GM12872 (cell line): Measurements from ENCODE around the gene PLEKHO1.

Experiments used
- TF ChIP-seq, protein P1 (sequence below): IDR thresholded peaks from 3 replicates; pipeline ENCODE4 v1.5.1; 2011; ENCODE audit warnings: low read depth, mild to moderate bottlenecking, low read length, moderate library complexity; ENCODE audit not compliant: insufficient read depth

The PLEKHO1 gene

GRCh38 chr1:150118716-150119115 is 31.0 kb upstream of the PLEKHO1 start:
- TF ChIP-seq, protein P1, sequence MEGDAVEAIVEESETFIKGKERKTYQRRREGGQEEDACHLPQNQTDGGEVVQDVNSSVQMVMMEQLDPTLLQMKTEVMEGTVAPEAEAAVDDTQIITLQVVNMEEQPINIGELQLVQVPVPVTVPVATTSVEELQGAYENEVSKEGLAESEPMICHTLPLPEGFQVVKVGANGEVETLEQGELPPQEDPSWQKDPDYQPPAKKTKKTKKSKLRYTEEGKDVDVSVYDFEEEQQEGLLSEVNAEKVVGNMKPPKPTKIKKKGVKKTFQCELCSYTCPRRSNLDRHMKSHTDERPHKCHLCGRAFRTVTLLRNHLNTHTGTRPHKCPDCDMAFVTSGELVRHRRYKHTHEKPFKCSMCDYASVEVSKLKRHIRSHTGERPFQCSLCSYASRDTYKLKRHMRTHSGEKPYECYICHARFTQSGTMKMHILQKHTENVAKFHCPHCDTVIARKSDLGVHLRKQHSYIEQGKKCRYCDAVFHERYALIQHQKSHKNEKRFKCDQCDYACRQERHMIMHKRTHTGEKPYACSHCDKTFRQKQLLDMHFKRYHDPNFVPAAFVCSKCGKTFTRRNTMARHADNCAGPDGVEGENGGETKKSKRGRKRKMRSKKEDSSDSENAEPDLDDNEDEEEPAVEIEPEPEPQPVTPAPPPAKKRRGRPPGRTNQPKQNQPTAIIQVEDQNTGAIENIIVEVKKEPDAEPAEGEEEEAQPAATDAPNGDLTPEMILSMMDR, result no peak

DNA sequence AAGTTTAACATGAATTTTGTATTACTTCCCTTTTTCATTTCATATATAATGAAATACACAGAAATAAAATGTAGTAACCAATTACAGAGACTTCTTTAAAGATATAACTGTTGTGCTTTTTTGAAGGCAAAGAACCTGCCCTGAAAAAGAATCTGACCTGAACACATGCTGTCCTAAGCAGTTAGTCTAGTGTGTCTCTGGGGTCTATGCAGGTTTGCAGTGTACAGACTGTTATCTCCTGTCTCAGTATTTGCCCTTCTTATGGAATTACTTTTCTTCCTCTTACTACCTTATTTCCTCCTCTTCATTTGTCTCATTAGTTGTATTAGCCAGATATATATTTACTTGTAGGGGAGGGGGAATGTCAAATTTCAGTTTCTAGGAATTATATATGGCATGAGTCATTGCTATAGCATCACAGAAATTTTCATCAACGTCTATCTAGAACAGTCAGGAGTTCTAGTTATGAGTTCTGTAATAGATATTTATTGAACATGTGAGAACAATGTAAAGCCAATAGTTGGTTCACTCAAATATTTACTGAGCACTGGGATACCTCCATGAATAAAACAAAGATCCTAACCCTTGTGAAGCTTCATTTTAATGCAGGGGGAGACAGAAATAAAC is 28.4 kb upstream of the PLEKHO1 start:
- TF ChIP-seq, protein P1, result no peak

DNA sequence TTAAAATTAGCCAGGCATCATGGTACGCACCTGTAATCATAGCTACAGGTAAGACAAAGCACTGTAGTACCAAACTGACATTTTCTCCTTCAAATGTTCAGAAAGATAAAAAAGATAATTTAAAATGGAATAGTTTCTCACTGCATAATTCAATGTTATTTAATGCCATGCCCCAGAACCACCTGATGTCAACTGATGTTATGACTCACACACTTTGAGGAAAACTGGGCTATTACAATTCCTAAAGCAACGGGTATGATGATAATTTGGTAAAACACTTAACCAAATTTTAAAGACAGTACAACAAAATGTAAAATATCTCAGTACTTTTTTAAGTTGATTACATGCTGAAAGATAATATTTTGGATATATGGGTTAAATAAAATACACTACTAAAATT is 22.9 kb upstream of the PLEKHO1 start:
- TF ChIP-seq, protein P1, result no peak

DNA sequence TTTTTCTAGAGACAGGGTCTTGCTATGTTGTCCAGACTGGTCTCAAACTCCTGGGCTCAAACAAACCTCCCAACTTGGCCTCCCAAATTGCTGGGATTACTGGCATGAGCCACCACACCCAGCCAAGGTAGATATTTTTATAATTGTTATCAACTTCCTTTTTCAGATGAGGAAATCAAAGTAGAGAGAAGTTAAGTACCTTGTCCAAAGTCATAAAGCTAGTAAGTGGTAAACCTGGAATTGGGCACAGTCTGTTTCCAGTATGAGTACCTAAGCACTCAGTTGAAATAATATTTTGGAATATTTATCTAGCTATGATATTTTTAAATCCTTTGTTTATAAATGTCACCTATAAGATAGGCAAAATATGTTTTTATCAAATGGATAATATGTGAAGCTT is 22.3 kb upstream of the PLEKHO1 start:
- TF ChIP-seq, protein P1, result no peak

GRCh38 chr1:150127868-150128267 is 21.8 kb upstream of the PLEKHO1 start:
- TF ChIP-seq, protein P1, result no peak

GRCh38 chr1:150132372-150132771 is 17.3 kb upstream of the PLEKHO1 start:
- TF ChIP-seq, protein P1, result no peak

- TF ChIP-seq, protein P1, result no peak
These were observed 15.2 kb upstream of the PLEKHO1 start for GRCh38 chr1:150134537-150134936.
